HL-60 (cell line): ENCODE measurements around the gene GALNT17.

Experiments
- CTCF ChIP-seq: IDR thresholded peaks from one replicate; pipeline ENCODE4 v1.5.1; 2011; ENCODE audit warnings: low read length, control low read depth, inconsistent platforms; ENCODE audit not compliant: insufficient read depth
- GABPA ChIP-seq: IDR thresholded peaks from 2 replicates; pipeline ENCODE4 v1.6.1; 2012; ENCODE audit warnings: low read depth
- POLR2AphosphoS5 ChIP-seq: IDR thresholded peaks from 2 replicates; pipeline ENCODE4 v1.6.1; 2012; ENCODE audit warnings: low read depth
- REST ChIP-seq: IDR thresholded peaks from 2 replicates; pipeline ENCODE4 v1.6.1; 2012; ENCODE audit warnings: low read depth; ENCODE audit not compliant: insufficient replicate concordance
- SPI1 ChIP-seq: IDR thresholded peaks from 2 replicates; pipeline ENCODE4 v1.6.1; 2012; ENCODE audit warnings: low read depth, mild to moderate bottlenecking, borderline replicate concordance

GRCh38 chr7:71184609-71185008 is 52.7 kb downstream of the GALNT17 start:
- no peak for TF ChIP-seq POLR2AphosphoS5
- TF ChIP-seq CTCF: no peak
- no peak for TF ChIP-seq REST
- TF ChIP-seq GABPA: no peak
- TF ChIP-seq SPI1: no peak
